Heart right ventricle (tissue), 16 donors: Measurements from ENCODE around the gene WARS2. TPM values are rescaled to one million over a fixed set of nuclear protein-coding genes. Genes with fewer than 3 reads are reported as not detected.
A peak's percentile ranks its signal among the peaks of the same experiment; 100 is the strongest.

Experiments
- ATAC-seq, 8 donors: fragments of 200-7000 bp; cut with Tn5 transposase; one replicate each; pipeline ENCODE4 v1.9.1; 2020; ENCODE audit warnings: mild to moderate bottlenecking in 8 of 8, moderate library complexity in 8 of 8, moderate number of reproducible peaks in 1 of 8
- DNase-seq, 2 donors: peaks; one replicate each; pipeline ENCODE4 v3.0.0-alpha.2; 2020
- H3K27ac ChIP-seq, 10 donors: fragments of 200-600 bp; sonication (generic) in 2 of 10; one replicate each; pipeline versions ENCODE4 v1.5.0 to v1.8.0; 2020 to 2022; ENCODE audit warnings: mild to moderate bottlenecking in 3 of 10
- H3K27me3 ChIP-seq, 7 donors: fragments of 200-600 bp; one replicate each; pipeline ENCODE4 v1.8.0; 2021 to 2022; ENCODE audit warnings: mild to moderate bottlenecking in 2 of 7
- H3K36me3 ChIP-seq, 9 donors: fragments of 200-600 bp; sonication (generic) in 1 of 9; one replicate each; pipeline versions ENCODE4 v1.5.0 to v1.8.0; 2020 to 2022; ENCODE audit warnings: mild to moderate bottlenecking in 2 of 9
- H3K4me1 ChIP-seq, 9 donors: fragments of 200-600 bp; sonication (generic) in 1 of 9; one replicate each; pipeline versions ENCODE4 v1.5.0 to v1.8.0; 2020 to 2022; ENCODE audit warnings: mild to moderate bottlenecking in 4 of 9
- H3K4me3 ChIP-seq, 10 donors: fragments of 200-600 bp; sonication (generic) in 2 of 10; one replicate each; pipeline versions ENCODE4 v1.5.0 to v1.8.0; 2020 to 2022; ENCODE audit warnings: mild to moderate bottlenecking in 7 of 10, moderate library complexity in 2 of 10
- H3K9me3 ChIP-seq, 11 donors: fragments of 200-600 bp in 10 of 11; sonication (generic) in 2 of 11; one replicate each; pipeline versions ENCODE4 v1.5.0 to v1.8.0; 2013 to 2022; ENCODE audit warnings: mild to moderate bottlenecking in 2 of 11, control low read depth in 1 of 11, moderate library complexity in 1 of 11
- CTCF ChIP-seq, 9 donors: fragments of 200-600 bp; sonication (generic) in 2 of 9; IDR thresholded peaks; one replicate each; pipeline versions ENCODE4 v1.5.0 to v1.8.0; 2021 to 2022; ENCODE audit warnings: antibody characterized with exemption in 9 of 9, mild to moderate bottlenecking in 5 of 9, moderate library complexity in 1 of 9
- WGBS, 2 donors: extraction: QIAGEN DNeasy Blood & Tissue Kit; methylation state at CpG; one replicate each; pipeline ENCODE4 v1.1.7; 2013; ENCODE audit warnings: inconsistent platforms in 1 of 2; 5-methylcytosine and 5-hydroxymethylcytosine counted together
- intact Hi-C, 10 donors: fragments of 100-400 bp; cut with DNase I; formaldehyde crosslinking; loops; one replicate each; pipeline versions ENCODE4 v1.11.1 to v1.14.2; 2022
- polyA plus RNA-seq, 2 donors: library from polyadenylated mRNA; stranded (reverse); fragments of 200-250 nt; gene quantifications; one replicate each; pipeline ENCODE4 v1.2.3, GENCODE V29; 2013
- total RNA-seq, 10 donors: library from RNA; stranded (reverse); fragmentation: NEBNext Ultra II Directional in 3 of 10; extraction: Animal tissue kit (Norgen Biotek cat#: 25700) in 3 of 10; gene quantifications; one replicate each; pipeline versions ENCODE4 v1.2.1 to v1.2.4, GENCODE V29; 2021 to 2023
- donor health status: Arrhythmogenic right ventricular cardiomyopathy.
- donor health status: ischemic (EF 13 %, LVEDD 7.1; RV severe dilation, severe dysfunction).
- donor health status: healthy with polysubstance abuse.
- donor health status: DM: no; HTN: yes; CAD: no.
- donor health status: DM: no; HTN: no; CAD: no.
- donor health status: ischemic (EF 25% LVEDD 6.9; RV normal size, moderate dysfunction).
- donor health status: ischemic (EF 25% LVEDD 5.7; RV mildly dilated, moderate dysfunction).
- donor health status: healthy.
- donor health status: DM: yes; HTN: yes; CAD: no.
- donor health status: Ischemic cardiomyopathy.
- donor health status: ischemic (EF 35%, LVEDD 5.7; RV mildly dilated, moderate dysfunction).
- donor health status: nonischemic (EF 11% LVEDD 7.7; RV severe dilation, severe dysfunction).
- donor health status: DM: yes; HTN: yes; CAD: no.
- donor health status: PGD.
- donor health status: ischemic (EF 29% LVEDD 5.4; RV normal size, mild dysfunction).
- donor health status: nonischemic (EF 23%, LVEDD 6.1; RV moderate dilation, normal function).

The WARS2 gene
- total and polyA plus RNA-seq, 12 donors, result 3.5 to 15.4 (median 11.3) TPM

- no peaks in the 10 kb centered on the region for H3K36me3 ChIP-seq
- H3K27me3 ChIP-seq, result no peaks in the 10 kb centered on the region
- 55 to 68% methylated on average over 1 of the region's 1 CpG for WGBS, 2 donors
- DNase-seq (no peak), ATAC-seq (peak in 3 of 8 donors; percentile 35 to 62 (median 42))
- peaks cover 0 to 16% (median 6%) of the 10 kb centered on the region in 9 donors for H3K4me1 ChIP-seq
- no peak overlapping the region for H3K4me3 ChIP-seq
- H3K9me3 ChIP-seq, result peaks cover 0 to 16% (median 7%) of the 10 kb centered on the region in 11 donors
- no peak overlapping the region for H3K27ac ChIP-seq
- intact Hi-C loops, result no loop called here
- TF ChIP-seq CTCF (IDR thresholded peaks at IDR 0.05), result no peak
These were observed 46.7 kb downstream of the WARS2 start for GRCh38 chr1:119093721-119094120.

- Histone ChIP-seq H3K36me3 (no peaks in the 10 kb centered on the region), H3K27me3 (no peaks in the 10 kb centered on the region), H3K27ac (no peak overlapping the region), H3K4me3 (no peak overlapping the region), H3K9me3 (peaks cover 0 to 16% (median 7%) of the 10 kb centered on the region in 11 donors), H3K4me1 (peaks cover 0 to 20% (median 7%) of the 10 kb centered on the region in 9 donors)
- DNase-seq (no peak), ATAC-seq (no peak)
- WGBS, 2 donors, result 78 to 82% methylated on average over 4 of the region's 4 CpGs
- no peak for TF ChIP-seq CTCF (IDR thresholded peaks at IDR 0.05)
- intact Hi-C loops, result no loop called here
These were observed 48.8 kb downstream of the WARS2 start for GRCh38 chr1:119091618-119092017.

GRCh38 chr1:119090250-119090649 lies 50.2 kb downstream of the WARS2 start:
- H3K36me3 ChIP-seq, result no peaks in the 10 kb centered on the region
- H3K27ac ChIP-seq, result no peak overlapping the region
- no peak for ATAC-seq
- no peak for DNase-seq
- peaks cover 0 to 20% (median 7%) of the 10 kb centered on the region in 9 donors for H3K4me1 ChIP-seq
- H3K27me3 ChIP-seq, result no peaks in the 10 kb centered on the region
- H3K4me3 ChIP-seq, result no peak overlapping the region
- intact Hi-C loops, result no loop called here
- peaks cover 0 to 16% (median 7%) of the 10 kb centered on the region in 11 donors for H3K9me3 ChIP-seq
- 91 to 98% methylated on average over 3 of the region's 3 CpGs for WGBS, 2 donors
- no peak for TF ChIP-seq CTCF (IDR thresholded peaks at IDR 0.05)

GRCh38 chr1:119086830-119087229 lies 53.6 kb downstream of the WARS2 start:
- Histone ChIP-seq H3K4me3 (no peak overlapping the region), H3K27me3 (no peaks in the 10 kb centered on the region), H3K4me1 (peaks cover 0 to 19% (median 4%) of the 10 kb centered on the region in 9 donors), H3K27ac (no peak overlapping the region), H3K9me3 (peaks cover 0 to 16% (median 7%) of the 10 kb centered on the region in 11 donors), H3K36me3 (no peaks in the 10 kb centered on the region)
- intact Hi-C loops, result no loop called here
- 88 to 91% methylated on average over 2 of the region's 2 CpGs for WGBS, 2 donors
- no peak for DNase-seq
- no peak for TF ChIP-seq CTCF (IDR thresholded peaks at IDR 0.05)
- no peak for ATAC-seq
